Calu3 (cell line): ENCODE measurements around the gene UBQLN4. TPM values are rescaled to one million over a fixed set of nuclear protein-coding genes. Genes with fewer than 3 reads are reported as not detected.

Experiments used
- BruUV-seq: library from RNA; stranded (reverse); fragments of 400-500 nt; replicated peaks from 2 replicates; lab custom pipeline; 2021; lab: Mats Ljungman, UMichigan
- CTCF ChIA-PET: fragments of 300-600 bp; sonication (Branson Sonifier 250); formaldehyde crosslinking; loops from one replicate; lab custom pipeline; 2022; ENCODE audit warnings: antibody characterized with exemption; lab: Charles Lee
- DNase-seq: peaks from one replicate; pipeline ENCODE4 v3.0.0; 2022
- H3K27ac Mint-ChIP-seq: one replicate; pipeline ENCODE4 v1.8.0; 2022; ENCODE audit warnings: mixed read lengths; ENCODE audit not compliant: unreplicated experiment
- H3K27me3 Mint-ChIP-seq: one replicate; pipeline ENCODE4 v1.8.0; 2022; ENCODE audit warnings: mixed read lengths; ENCODE audit not compliant: unreplicated experiment
- H3K36me3 Mint-ChIP-seq: one replicate; pipeline ENCODE4 v1.8.0; 2022; ENCODE audit warnings: mild to moderate bottlenecking, moderate library complexity, mixed read lengths; ENCODE audit not compliant: insufficient read depth, unreplicated experiment
- H3K4me1 Mint-ChIP-seq: one replicate; pipeline ENCODE4 v1.8.0; 2022; ENCODE audit warnings: mild to moderate bottlenecking, low read depth, mixed read lengths; ENCODE audit not compliant: unreplicated experiment
- H3K4me3 Mint-ChIP-seq: one replicate; pipeline ENCODE4 v1.8.0; 2022; ENCODE audit warnings: mild to moderate bottlenecking, low read depth, moderate library complexity, mixed read lengths; ENCODE audit not compliant: unreplicated experiment
- H3K9me3 Mint-ChIP-seq: one replicate; pipeline ENCODE4 v1.8.0; 2022; ENCODE audit warnings: low read depth, mixed read lengths; ENCODE audit not compliant: unreplicated experiment
- CTCF ChIP-seq: fragments of 200-600 bp; IDR thresholded peaks from one replicate; pipeline ENCODE4 v1.8.0; 2022; ENCODE audit warnings: antibody characterized with exemption; ENCODE audit not compliant: unreplicated experiment
- intact Hi-C: fragments of 100-400 bp; cut with micrococcal nuclease; formaldehyde crosslinking; loops from one replicate; pipeline ENCODE4 v1.10.0; 2022; ENCODE audit not compliant: unreplicated experiment
- total RNA-seq: library from RNA; stranded (reverse); gene quantifications from 2 replicates; pipeline ENCODE4 v1.2.3, GENCODE V29; 2022

UBQLN4 gene
- total RNA-seq, 1 experiment from 2014 or later, result 77.3 TPM

- intact Hi-C loops, result loop anchor here (1.0 kb wide), 2 partner anchors 39 to 134 kb away; no protein-coding TSS in a partner anchor
- Mint-ChIP-seq H3K27ac (no peak overlapping the region), H3K36me3 (peaks cover 20% of the 10 kb centered on the region), H3K4me3 (no peak overlapping the region), H3K9me3 (no peaks in the 10 kb centered on the region), H3K27me3 (no peaks in the 10 kb centered on the region), H3K4me1 (peaks cover 47% of the 10 kb centered on the region)
- CTCF ChIA-PET, result interaction anchor here (0.7 to 19.9 kb wide), 5 partner anchors 16 to 134 kb away, joined by 5 to 356 read pairs (median 6); no protein-coding TSS in a partner anchor
- peak; percentile 94 for DNase-seq
- peak; percentile 95 for TF ChIP-seq CTCF
- BruUV-seq, result no TSS peak
These were observed 37.2 kb upstream of the UBQLN4 start for GRCh38 chr1:156090840-156091188.

- Mint-ChIP-seq H3K4me1 (peaks cover 44% of the 10 kb centered on the region), H3K4me3 (no peak overlapping the region), H3K36me3 (peaks cover 15% of the 10 kb centered on the region), H3K27me3 (no peaks in the 10 kb centered on the region), H3K9me3 (no peaks in the 10 kb centered on the region), H3K27ac (no peak overlapping the region)
- BruUV-seq, result no TSS peak
- DNase-seq, result no peak
- TF ChIP-seq CTCF, result no peak
- intact Hi-C loops, result loop anchor here (1.0 kb wide), 2 partner anchors 40 to 135 kb away; no protein-coding TSS in a partner anchor
- CTCF ChIA-PET, result interaction anchor here (1.1 to 19.9 kb wide), 3 partner anchors 37 to 135 kb away, joined by 5 to 356 read pairs (median 14); no protein-coding TSS in a partner anchor
These were observed 36.7 kb upstream of the UBQLN4 start for GRCh38 chr1:156090138-156090839.

- DNase-seq, result no peak
- peaks cover 11% of the 10 kb centered on the region for H3K36me3 Mint-ChIP-seq
- intact Hi-C loops, result loop anchor here (1.0 kb wide), 2 partner anchors 41 to 136 kb away; no protein-coding TSS in a partner anchor
- CTCF ChIA-PET, result interaction anchor here (19.9 kb wide), 1 partner anchor 38 kb away, joined by 356 read pairs; no protein-coding TSS in a partner anchor
- no peak overlapping the region for H3K27ac Mint-ChIP-seq
- BruUV-seq, result no TSS peak
- H3K27me3 Mint-ChIP-seq, result no peaks in the 10 kb centered on the region
- no peak overlapping the region for H3K4me3 Mint-ChIP-seq
- H3K4me1 Mint-ChIP-seq, result peaks cover 40% of the 10 kb centered on the region
- no peaks in the 10 kb centered on the region for H3K9me3 Mint-ChIP-seq
- no peak for TF ChIP-seq CTCF
These were observed 36.1 kb upstream of the UBQLN4 start for GRCh38 chr1:156089704-156090103.

GRCh38 chr1:156086256-156086662 lies 32.7 kb upstream of the UBQLN4 start:
- intact Hi-C loops, result no loop called here
- Mint-ChIP-seq H3K9me3 (no peaks in the 10 kb centered on the region), H3K27me3 (no peaks in the 10 kb centered on the region), H3K36me3 (peaks cover 31% of the 10 kb centered on the region), H3K4me1 (peaks cover 30% of the 10 kb centered on the region), H3K4me3 (no peak overlapping the region), H3K27ac (peak overlapping the region; percentile 0)
- CTCF ChIA-PET, result no interaction called here
- no peak for TF ChIP-seq CTCF
- peak; percentile 49 for DNase-seq
- BruUV-seq, result no TSS peak
